ENCODE data around the gene TECPR2.

DNA sequence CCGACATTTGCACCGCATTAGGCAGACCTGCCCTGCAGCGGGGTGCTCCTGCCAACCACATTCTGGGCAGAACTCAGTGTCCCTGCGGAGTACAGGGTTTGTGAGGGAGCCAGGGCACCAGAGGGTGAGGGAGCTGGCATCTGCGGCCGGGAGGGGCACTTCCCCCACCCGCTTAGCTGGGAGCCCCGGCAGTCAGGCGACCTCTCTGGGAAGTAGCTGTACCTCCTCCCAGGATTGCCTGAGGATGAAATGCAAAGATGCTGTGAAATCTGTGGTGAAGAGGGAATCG is 88.3 kb downstream of the TECPR2 start:
- TF ChIP-seq, protein P1, sequence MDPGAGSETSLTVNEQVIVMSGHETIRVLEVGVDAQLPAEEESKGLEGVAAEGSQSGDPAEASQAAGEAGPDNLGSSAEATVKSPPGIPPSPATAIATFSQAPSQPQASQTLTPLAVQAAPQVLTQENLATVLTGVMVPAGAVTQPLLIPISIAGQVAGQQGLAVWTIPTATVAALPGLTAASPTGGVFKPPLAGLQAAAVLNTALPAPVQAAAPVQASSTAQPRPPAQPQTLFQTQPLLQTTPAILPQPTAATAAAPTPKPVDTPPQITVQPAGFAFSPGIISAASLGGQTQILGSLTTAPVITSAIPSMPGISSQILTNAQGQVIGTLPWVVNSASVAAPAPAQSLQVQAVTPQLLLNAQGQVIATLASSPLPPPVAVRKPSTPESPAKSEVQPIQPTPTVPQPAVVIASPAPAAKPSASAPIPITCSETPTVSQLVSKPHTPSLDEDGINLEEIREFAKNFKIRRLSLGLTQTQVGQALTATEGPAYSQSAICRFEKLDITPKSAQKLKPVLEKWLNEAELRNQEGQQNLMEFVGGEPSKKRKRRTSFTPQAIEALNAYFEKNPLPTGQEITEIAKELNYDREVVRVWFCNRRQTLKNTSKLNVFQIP (CRISPR knock-in tag; IDR thresholded peaks at IDR 0.05; ENCODE audit: borderline replicate concordance, low read depth): no peak
- TF ChIP-seq ZFP3 (CRISPR knock-in tag; IDR thresholded peaks at IDR 0.05): no peak
- TF ChIP-seq, protein P2, sequence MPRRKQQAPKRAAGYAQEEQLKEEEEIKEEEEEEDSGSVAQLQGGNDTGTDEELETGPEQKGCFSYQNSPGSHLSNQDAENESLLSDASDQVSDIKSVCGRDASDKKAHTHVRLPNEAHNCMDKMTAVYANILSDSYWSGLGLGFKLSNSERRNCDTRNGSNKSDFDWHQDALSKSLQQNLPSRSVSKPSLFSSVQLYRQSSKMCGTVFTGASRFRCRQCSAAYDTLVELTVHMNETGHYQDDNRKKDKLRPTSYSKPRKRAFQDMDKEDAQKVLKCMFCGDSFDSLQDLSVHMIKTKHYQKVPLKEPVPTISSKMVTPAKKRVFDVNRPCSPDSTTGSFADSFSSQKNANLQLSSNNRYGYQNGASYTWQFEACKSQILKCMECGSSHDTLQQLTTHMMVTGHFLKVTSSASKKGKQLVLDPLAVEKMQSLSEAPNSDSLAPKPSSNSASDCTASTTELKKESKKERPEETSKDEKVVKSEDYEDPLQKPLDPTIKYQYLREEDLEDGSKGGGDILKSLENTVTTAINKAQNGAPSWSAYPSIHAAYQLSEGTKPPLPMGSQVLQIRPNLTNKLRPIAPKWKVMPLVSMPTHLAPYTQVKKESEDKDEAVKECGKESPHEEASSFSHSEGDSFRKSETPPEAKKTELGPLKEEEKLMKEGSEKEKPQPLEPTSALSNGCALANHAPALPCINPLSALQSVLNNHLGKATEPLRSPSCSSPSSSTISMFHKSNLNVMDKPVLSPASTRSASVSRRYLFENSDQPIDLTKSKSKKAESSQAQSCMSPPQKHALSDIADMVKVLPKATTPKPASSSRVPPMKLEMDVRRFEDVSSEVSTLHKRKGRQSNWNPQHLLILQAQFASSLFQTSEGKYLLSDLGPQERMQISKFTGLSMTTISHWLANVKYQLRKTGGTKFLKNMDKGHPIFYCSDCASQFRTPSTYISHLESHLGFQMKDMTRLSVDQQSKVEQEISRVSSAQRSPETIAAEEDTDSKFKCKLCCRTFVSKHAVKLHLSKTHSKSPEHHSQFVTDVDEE (CRISPR knock-in tag; IDR thresholded peaks at IDR 0.05): no peak
- TF ChIP-seq, protein P3, sequence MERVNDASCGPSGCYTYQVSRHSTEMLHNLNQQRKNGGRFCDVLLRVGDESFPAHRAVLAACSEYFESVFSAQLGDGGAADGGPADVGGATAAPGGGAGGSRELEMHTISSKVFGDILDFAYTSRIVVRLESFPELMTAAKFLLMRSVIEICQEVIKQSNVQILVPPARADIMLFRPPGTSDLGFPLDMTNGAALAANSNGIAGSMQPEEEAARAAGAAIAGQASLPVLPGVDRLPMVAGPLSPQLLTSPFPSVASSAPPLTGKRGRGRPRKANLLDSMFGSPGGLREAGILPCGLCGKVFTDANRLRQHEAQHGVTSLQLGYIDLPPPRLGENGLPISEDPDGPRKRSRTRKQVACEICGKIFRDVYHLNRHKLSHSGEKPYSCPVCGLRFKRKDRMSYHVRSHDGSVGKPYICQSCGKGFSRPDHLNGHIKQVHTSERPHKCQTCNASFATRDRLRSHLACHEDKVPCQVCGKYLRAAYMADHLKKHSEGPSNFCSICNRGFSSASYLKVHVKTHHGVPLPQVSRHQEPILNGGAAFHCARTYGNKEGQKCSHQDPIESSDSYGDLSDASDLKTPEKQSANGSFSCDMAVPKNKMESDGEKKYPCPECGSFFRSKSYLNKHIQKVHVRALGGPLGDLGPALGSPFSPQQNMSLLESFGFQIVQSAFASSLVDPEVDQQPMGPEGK (CRISPR knock-in tag; IDR thresholded peaks at IDR 0.05; ENCODE audit: borderline replicate concordance): no peak
- TF ChIP-seq ZNF70 (CRISPR knock-in tag; IDR thresholded peaks at IDR 0.05): no peak
- no peak for TF ChIP-seq ESRRG (CRISPR knock-in tag; IDR thresholded peaks at IDR 0.05)
- no peak for TF ChIP-seq ZNF565 (CRISPR knock-in tag; conservative IDR thresholded peaks at IDR 0.05; ENCODE audit: low read depth)
- TF ChIP-seq ARNTL (CRISPR knock-in tag; IDR thresholded peaks at IDR 0.05; ENCODE audit: borderline replicate concordance, low read depth): no peak
- TF ChIP-seq ZFP30 (CRISPR knock-in tag; IDR thresholded peaks at IDR 0.05): no peak
- TF ChIP-seq GLIS3 (CRISPR knock-in tag; IDR thresholded peaks at IDR 0.05): no peak
- no peak for TF ChIP-seq ZNF8 (CRISPR knock-in tag; IDR thresholded peaks at IDR 0.05)
- no peak for TF ChIP-seq RARB (CRISPR knock-in tag; IDR thresholded peaks at IDR 0.05)

All from SK-N-SH treated with all-trans-retinoic acid at 6 μM for 48 hours (cell line).